Measurements from ENCODE around the gene FOXN3. TPM values are rescaled to one million over a fixed set of nuclear protein-coding genes. Genes with fewer than 3 reads are reported as not detected.

The FOXN3 gene, protein sequence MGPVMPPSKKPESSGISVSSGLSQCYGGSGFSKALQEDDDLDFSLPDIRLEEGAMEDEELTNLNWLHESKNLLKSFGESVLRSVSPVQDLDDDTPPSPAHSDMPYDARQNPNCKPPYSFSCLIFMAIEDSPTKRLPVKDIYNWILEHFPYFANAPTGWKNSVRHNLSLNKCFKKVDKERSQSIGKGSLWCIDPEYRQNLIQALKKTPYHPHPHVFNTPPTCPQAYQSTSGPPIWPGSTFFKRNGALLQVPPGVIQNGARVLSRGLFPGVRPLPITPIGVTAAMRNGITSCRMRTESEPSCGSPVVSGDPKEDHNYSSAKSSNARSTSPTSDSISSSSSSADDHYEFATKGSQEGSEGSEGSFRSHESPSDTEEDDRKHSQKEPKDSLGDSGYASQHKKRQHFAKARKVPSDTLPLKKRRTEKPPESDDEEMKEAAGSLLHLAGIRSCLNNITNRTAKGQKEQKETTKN
- 100 to 1,000 TPM in 1 of 12 donors, 10 to 100 TPM in 11; 52.7 to 126 (median 74.8) TPM for polyA plus RNA-seq (ENCODE audit: insufficient read length in 12 of 12)
- long read RNA-seq, donor 1, partial matches to known transcripts: 0 of 8 reads
- long read RNA-seq, donor 1, other reads (novel, unspliced or antisense): 0 of 8 reads
- long read RNA-seq, donor 2, transcript FOXN3-219 (5 exons, 2,421 nt): minor isoform, 9 of 23 reads
- long read RNA-seq, donor 2, transcript FOXN3-214 (6 exons, 2,692 nt): major isoform, 10 of 23 reads
- long read RNA-seq, donor 2, partial matches to known transcripts: 0 of 23 reads
- long read RNA-seq, donor 2, other reads (novel, unspliced or antisense): 0 of 23 reads
- long read RNA-seq, donor 3, transcript FOXN3-214 (6 exons, 2,692 nt): minor isoform, 5 of 13 reads
- long read RNA-seq, donor 3, transcript FOXN3-219 (5 exons, 2,421 nt): major isoform, 6 of 13 reads
- long read RNA-seq, donor 3, partial matches to known transcripts: 0 of 13 reads
- long read RNA-seq, donor 3, other reads (novel, unspliced or antisense): 0 of 13 reads
- long read RNA-seq, donor 4, transcript FOXN3-214 (6 exons, 2,692 nt): major isoform, 5 of 15 reads
- long read RNA-seq, donor 4, transcript FOXN3-219 (5 exons, 2,421 nt): major isoform, 5 of 15 reads
- long read RNA-seq, donor 4, partial matches to known transcripts: 5 of 15 reads
- long read RNA-seq, donor 4, other reads (novel, unspliced or antisense): 0 of 15 reads
- long read RNA-seq, donor 5, transcript FOXN3-219 (5 exons, 2,421 nt): major isoform, 7 of 35 reads
- long read RNA-seq, donor 5, transcript FOXN3-214 (6 exons, 2,692 nt): major isoform, 7 of 35 reads
- long read RNA-seq, donor 5, partial matches to known transcripts: 0 of 35 reads
- long read RNA-seq, donor 5, other reads (novel, unspliced or antisense): 21 of 35 reads
- long read RNA-seq, donor 6, transcript FOXN3-214 (6 exons, 2,692 nt): major isoform, 6 of 9 reads
- long read RNA-seq, donor 6, partial matches to known transcripts: 0 of 9 reads
- long read RNA-seq, donor 6, other reads (novel, unspliced or antisense): 0 of 9 reads
- long read RNA-seq, donor 7, transcript FOXN3-214 (6 exons, 2,692 nt): major isoform, 7 of 9 reads
- long read RNA-seq, donor 7, partial matches to known transcripts: 0 of 9 reads
- long read RNA-seq, donor 7, other reads (novel, unspliced or antisense): 0 of 9 reads
- long read RNA-seq, donor 8, transcript FOXN3-219 (5 exons, 2,421 nt): major isoform, 7 of 12 reads
- long read RNA-seq, donor 8, partial matches to known transcripts: 0 of 12 reads
- long read RNA-seq, donor 8, other reads (novel, unspliced or antisense): 0 of 12 reads
- long read RNA-seq, donor 9, partial matches to known transcripts: 0 of 5 reads
- long read RNA-seq, donor 9, other reads (novel, unspliced or antisense): 0 of 5 reads
- long read RNA-seq, donor 10, transcript FOXN3-214 (6 exons, 2,692 nt): major isoform, 11 of 20 reads
- long read RNA-seq, donor 10, partial matches to known transcripts: 0 of 20 reads
- long read RNA-seq, donor 10, other reads (novel, unspliced or antisense): 7 of 20 reads
- long read RNA-seq, donor 11, transcript FOXN3-214 (6 exons, 2,692 nt): major isoform, 8 of 24 reads
- long read RNA-seq, donor 11, partial matches to known transcripts: 11 of 24 reads
- long read RNA-seq, donor 11, other reads (novel, unspliced or antisense): 0 of 24 reads

GRCh38 chr14:89417091-89417464 lies at the start of gene FOXN3:
Gene FOXN3, minus strand, starts transcription at chr14:89417233. Its CDS starts 4,757 bp downstream, at chr14:89412476.
- DNase-seq: peak; percentile 96

DNA sequence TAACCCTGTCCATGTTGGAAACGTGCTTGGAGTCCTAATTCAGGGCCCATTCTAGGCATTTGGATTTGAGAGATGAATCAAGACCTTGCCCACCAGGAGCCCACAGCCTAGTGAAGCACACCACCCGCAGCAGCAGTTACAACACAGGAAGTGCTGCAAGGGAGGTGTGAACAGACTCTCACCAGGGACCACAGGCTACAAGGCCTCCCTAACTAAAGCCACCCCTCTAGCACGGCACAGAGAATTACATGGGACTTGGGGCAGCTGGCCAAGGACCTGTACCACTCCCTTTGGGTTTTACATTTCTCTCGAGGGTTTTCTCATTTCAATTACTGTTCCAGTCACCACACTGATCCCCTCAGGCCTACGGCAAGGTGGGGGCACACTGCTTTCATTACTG lies 49.5 kb upstream of the FOXN3 start:
- no peak for DNase-seq

DNA sequence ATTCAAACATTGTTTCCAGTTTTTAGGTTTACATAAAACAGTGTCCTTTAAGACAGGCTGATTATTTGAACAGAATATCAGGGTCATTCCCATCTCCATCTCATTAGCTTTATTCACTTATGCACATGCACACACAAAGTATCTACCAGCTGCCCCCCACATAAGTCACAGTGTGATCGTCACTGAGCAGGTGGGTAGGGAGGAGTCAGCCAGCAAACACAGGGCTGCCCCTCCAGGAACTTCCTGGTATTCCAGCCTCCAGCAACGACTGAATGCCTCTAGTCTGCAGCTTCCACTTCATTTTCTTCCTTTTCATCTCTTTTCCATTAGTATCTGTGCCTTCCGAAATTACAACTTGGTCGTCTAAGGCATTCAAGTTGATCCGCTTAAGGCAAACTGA lies 48.8 kb upstream of the FOXN3 start:
- no peak for DNase-seq

DNA sequence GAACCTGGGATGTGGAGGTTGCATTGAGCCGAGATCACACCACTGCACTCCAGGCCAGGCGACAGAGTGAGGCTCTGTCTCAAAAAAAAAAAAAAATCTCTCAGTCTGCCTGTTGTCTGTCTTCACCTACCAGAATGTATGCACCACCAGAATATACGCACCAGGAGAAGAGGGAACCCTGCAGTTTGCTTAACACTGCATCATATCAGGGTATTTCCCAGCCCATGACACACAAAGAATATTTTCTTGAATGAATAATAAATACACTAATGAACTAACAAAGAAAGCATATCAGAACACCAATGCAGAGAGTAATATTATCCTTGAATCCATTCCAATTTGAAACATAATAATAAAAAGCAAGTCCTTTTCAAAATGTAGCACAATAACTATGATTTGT lies 44.2 kb upstream of the FOXN3 start:
- DNase-seq: no peak

GRCh38 chr14:89458713-89459420 lies 41.8 kb upstream of the FOXN3 start:
- no peak for DNase-seq

DNA sequence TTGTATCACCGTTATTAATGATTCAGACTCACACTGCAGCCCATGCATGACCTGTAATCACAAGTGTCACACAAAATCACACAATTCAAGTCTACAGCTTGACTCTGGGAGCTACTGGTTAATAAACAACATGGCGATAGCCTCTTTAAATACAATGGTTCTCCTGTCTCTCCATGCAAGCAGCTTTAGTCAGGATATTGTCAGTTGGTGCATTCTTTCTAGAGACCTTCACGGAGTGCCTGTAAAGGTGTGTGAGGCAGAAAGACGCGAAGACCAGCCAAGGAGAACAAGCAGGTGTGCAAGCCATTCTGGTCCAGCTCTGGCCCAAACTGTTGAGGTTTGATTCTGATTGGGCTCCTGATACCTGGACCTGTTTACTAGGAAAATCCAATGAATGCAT lies 40.0 kb upstream of the FOXN3 start:
- no peak for DNase-seq

DNA sequence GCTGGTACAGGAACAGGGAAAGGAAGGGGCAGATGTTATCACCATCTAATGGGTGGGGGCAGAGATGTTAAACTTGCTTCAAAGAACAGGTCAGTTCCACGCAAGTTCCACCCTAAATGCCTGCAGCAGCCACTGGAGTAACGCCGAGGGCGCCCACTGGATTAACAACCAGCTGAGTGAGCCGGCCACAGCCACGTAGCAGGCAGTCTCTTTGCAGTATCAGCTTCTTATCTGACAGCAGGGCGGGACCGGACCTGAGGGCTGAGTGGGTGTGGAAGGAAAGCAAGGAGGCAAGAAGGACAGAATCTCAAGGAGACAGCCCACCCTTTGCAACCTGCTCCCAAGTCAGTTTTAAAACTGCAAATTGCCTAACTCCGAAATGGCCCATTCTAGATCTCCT lies 38.4 kb upstream of the FOXN3 start:
- DNase-seq: no peak

- no peak for DNase-seq
Measured at GRCh38 chr14:89454996-89455395, 38.0 kb upstream of the FOXN3 start.

DNA sequence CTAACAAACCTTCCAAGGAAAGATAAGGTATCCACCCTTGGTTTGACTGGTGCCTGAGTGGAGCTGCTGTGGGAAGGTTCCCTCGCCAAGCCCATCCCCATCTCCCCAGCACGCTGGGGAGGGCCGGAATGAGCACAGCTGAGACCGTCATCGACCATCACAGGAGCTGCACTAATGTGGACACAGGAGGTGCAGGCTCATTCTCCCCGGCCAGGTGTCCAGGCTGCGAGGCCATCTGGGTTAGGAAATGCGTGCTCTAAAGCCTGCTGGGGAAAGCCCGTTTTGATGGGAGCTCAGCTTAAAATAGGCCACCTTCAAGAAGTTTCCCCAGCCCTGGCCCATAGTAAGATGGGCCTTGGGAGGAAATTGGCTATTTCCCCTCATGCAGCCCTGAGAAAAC lies 35.2 kb upstream of the FOXN3 start:
- DNase-seq: no peak

DNA sequence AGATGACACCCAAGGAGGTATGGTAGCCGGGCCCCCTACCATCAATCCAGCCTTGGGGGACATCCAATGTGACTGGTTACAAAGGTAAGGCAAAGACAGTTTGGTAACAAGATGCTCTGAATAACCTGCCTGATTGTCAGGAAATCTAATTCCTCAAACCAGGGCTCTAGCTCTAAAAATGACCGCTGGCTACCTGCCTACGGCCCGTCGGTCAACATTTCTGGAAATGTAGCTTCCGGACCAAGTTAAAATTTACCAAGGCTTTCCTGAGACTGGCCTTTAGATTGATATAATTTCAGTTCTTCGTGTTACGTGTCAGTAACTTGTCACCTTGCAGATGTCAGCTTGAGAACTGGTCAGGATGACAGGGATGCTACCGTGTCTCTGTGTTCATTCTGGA lies 34.2 kb upstream of the FOXN3 start:
- DNase-seq: no peak

GRCh38 chr14:89447182-89447944 lies 30.3 kb upstream of the FOXN3 start:
- no peak for DNase-seq

- DNase-seq: no peak
Measured at GRCh38 chr14:89445273-89445973, 28.4 kb upstream of the FOXN3 start.

GRCh38 chr14:89444516-89445125 lies 27.6 kb upstream of the FOXN3 start:
- DNase-seq: no peak

GRCh38 chr14:89444044-89444443 lies 27.0 kb upstream of the FOXN3 start:
- no peak for DNase-seq

DNA sequence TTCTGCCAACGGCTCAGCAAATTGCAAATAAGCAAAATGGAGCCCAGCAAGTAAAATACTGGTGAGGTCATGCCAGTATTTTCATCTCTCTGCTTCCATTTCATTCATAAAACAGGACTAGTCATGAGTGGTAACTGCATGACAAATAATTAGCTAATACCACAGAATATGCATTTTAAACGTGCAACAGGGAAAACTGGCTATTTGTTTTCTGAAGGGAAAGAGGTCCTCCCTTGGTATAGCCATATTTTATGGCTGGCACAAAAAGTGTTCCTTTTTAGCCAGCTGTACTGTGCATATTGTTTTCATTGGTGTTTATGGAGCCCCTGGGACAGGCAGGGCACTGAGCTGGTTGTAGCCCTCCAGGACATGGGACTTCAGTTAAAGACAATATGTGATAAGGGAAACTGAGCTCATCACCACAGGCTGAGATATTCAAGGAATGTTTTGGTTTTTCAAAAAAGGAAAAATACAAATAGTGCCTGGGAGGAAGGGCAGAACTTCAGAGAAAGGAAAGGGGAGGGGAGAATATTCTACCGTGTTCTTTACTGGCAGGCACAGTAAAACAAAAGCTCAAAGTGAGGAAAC lies 26.1 kb upstream of the FOXN3 start:
- DNase-seq: no peak

GRCh38 chr14:89442280-89442679 lies 25.2 kb upstream of the FOXN3 start:
- no peak for DNase-seq

Data from muscle of arm (tissue), 14 donors.